HTERT RPE-1 (cell line): ENCODE results near the gene EVC.

Source experiments
- in situ Hi-C: fragments of 300-500 bp; cut with MboI; formaldehyde crosslinking; loops from 4 replicates; pipeline ENCODE4 v1.14.3; 2020; ENCODE audit warnings: low sequenced_read_pairs

The EVC gene

DNA sequence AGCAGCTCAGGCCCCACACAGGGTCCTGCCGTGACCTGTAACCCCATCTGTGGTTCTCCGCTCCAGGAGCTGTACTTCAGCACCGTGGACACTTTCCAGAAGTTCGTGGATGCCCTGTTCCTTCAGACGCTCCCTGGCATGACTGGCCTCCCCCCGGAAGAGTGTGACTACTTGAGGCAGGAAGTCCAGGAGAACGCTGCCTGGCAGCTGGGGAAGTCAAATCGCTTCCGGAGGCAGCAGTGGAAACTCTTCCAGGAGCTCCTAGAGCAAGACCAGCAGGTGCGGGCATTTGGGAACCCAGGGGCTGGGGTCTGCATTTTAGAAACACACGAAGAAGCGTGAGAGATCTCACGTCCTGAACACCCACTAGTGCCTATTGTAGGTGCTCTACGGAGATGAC is 72.5 kb downstream of the EVC start:
- in situ Hi-C loops, result no loop called here

DNA sequence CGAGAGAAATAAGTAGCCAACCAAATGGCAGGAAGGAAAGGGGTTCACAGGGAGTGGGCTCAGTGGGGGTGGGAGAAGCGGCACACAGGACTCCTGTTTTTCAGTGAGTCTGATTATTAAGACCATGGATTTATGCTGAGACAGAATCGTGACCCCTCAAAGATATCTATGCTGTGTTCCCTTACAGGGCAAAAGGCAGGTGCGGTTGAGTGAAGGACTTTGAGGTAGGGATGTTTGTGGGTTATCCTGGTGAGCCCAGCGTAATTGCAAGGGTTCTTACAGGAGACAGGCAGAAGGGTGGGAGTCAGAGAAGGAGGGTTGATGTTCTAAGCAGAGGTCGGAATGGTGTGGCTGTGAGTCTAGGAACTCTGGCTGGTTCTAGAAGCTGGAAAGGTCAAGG is 73.0 kb downstream of the EVC start:
- in situ Hi-C loops, result no loop called here

DNA sequence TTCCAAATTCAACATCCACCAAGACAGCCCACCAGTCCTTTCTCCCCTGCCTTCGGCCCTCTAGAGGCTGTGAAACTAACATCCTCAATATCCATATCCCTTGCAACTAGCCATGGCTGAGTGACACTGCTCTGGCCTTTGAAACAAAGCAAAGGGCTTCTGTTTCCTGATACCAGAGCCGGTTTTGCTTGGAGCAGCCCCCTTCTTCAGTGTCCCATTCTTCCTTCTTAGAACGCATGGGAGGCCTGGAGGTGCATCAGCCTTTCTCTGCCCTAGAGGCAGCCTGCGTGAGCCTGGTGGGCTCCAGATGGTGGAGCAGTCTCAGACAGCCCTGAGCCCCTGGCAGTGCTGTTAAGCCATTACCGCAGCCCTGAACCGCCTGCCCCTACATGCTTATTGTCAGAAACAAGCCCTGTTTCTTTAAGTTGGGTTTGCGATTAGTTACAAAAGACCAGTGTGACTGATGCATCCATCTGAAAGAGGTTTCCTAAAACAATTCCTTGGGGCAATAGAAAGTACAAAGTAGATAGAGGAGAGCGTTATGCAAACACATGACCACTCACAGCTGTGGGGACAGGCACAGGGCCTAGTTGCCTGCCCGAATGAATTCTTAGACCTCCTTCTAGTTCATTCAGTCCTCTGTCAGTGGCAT is 74.1 kb downstream of the EVC start:
- in situ Hi-C loops, result no loop called here

DNA sequence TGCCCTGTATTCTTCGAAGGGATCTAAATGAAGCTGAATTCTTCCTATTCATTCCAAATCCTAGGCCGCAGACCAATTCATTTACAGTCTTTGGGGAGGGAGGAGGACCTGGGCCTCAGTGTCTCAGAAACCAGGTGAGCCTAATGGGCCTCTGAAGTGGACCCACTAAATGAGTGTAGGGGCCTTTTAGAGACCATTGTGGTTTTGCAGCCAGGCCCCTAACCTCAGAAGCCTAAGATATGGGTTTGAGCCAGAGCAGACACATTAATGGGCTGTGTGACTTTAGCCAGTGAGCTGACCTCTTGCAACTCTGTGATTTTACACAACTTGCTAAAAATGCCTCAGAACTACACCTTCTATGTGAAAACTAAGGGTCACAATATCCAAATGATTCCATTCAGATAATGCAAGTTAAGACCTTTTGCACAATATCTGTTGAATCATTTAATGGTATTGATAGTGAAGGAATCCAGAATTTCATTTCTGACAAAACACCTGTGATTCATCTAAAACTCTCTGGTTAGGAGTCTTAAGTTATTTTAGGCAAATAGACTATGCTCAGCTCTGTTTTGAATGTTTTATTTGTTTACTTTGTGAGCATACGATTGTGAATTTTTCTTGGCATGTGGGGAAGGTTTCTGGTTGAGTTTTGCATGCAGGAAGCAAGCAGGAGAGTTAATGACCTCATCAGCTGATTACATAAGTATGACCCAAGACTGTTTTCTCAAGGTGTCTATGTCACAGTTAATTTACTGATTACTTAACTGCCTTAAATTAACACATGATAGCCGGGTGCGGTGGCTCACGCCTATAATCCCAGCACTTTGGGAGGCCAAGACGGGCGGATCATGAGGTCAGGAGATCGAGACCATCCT is 75.0 kb downstream of the EVC start:
- in situ Hi-C loops, result no loop called here

DNA sequence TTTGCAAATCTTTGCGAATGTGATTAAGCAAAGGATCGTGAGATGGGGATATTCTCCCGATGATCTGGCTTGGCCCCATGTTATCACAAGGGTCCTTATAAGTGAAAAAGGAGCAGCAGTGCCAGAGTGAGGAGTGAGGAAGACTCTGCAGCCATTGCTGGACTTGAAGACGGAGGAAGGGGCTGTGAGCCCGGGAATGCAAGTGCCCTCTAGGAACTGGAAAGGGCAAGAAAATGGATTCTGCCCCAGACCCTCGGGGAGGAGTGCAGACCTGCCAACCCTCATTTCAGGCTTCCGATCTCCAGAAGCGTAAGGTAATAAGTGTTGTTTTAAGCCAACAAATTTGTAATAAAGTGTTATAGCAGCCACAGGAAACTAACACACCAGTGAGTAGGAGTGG is 76.3 kb downstream of the EVC start:
- in situ Hi-C loops, result no loop called here

DNA sequence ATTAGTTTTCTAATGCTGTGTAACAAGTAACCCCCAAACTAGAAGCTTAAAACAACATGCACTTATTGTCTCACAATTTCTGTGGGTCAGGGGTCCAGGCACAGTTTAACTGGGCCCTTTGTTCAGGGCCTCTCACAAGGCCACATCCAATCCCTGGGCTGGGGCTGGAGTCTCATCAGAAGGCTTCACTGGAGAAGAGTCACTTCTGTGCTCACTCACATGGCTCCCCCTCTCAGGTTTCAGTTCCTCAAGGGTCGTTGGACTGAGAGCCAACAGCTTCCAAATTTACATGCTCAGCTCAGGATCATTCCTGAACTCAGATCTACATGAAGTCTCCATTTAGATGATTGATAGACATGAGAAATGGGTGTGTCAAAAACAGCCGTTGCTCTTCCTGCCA is 77.1 kb downstream of the EVC start:
- in situ Hi-C loops, result no loop called here

DNA sequence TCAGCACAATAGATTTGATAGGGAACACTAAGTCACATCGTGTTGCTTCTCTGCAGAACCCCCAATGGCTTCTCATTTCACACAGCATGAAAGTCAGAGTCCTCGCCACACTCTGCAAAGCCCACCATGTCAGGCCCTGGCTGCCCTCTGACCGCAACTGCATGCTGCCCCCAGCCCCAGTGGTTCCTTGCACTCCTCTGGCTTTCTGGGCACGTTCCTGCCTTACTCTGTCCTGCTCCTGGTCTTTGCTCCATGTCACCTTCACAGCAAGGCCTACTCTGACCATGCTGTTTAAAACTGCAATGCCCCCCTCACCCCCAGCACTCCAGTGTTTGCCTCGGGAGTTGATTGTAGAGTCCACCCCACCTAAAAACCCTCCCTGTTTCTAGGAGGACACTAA is 78.1 kb downstream of the EVC start:
- in situ Hi-C loops, result no loop called here

DNA sequence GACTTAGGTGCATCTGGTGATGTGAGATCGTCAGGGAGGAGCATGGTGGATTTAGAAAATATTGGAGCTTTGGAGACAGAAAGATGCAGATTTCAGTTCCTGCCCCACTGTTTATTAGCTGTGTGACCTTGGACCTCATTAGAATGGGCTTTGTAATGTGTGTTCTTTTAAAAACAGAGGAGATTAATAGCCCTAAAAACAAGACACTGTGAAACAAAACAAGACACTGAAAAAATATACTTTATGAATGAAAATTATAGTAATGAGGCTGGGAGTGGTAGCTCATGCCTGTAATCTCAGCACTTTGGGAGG is 79.5 kb downstream of the EVC start:
- in situ Hi-C loops, result no loop called here

DNA sequence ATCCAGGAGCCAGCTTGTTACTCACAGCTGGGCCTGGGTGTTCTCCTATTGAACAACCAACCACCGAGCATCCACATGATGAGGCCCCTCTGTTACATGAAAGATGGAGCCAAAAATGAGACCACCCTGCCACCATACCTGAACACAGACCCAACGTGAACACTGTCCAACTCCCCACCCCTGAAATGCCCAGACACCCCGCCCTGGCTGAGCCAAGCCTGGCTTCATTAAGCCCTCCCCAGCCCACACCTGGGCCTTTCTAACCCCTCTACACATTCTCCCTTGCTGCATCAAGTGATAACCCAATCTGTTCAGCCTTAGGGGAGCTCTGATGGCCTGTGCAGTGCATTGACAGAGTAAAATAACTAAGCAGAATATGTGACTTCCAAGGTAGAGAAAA is 80.7 kb downstream of the EVC start:
- in situ Hi-C loops, result no loop called here

DNA sequence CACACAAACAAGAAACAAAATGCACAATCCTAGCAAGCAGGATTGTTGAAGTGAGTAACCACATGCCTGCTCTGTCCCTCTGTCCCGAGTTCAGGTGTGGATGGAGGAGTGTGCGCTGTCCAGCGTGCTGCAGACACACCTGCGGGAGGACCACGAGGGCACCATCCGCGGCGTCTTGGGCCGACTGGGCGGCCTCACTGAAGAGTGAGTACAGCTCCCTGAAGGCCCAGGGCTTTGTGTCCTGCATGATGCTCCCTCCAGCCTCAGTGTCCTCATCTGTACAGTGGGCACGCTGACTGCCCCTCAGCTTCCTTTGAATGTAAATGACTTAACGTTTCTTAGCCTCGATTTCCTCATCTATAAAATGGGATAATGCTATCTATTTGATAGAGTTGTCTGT is 82.5 kb downstream of the EVC start:
- in situ Hi-C loops, result no loop called here

DNA sequence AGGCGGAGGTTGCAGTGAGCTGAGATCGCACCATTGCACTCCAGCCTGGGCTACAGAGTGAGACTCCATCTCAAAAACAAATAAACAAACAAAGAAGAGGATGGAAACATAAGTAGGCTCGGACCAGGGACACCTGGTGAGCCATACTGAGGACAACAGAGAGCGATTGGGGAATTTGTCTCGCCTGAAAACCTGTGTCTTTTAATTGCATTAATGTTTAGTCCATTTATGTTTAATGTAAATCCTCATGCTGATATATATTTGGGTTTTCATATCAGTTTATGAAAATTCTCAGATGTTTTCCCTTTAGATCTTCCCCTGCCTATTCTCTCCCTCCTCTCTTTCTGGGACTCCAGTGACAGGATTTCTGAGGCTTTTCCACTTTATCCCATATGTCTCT is 84.6 kb downstream of the EVC start:
- in situ Hi-C loops, result no loop called here

DNA sequence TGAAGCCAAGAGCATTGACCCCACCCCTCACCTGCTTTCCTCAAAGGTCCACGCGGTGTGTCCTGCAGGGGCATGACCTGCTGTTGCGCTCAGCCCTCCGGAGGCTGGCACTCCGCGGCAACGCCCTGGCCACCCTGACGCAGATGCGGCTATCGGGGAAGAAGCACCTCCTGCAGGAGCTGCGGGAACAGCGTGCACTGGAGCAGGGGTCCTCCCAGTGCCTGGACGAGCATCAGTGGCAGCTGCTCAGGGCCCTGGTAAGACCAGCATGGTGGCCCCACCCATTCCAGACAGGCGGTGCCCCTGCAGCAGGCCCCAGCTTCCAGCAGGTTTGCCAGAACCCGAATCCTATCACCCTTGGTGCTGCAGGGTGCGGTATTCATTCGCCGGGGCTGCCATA is 86.0 kb downstream of the EVC start:
- in situ Hi-C loops, result no loop called here

DNA sequence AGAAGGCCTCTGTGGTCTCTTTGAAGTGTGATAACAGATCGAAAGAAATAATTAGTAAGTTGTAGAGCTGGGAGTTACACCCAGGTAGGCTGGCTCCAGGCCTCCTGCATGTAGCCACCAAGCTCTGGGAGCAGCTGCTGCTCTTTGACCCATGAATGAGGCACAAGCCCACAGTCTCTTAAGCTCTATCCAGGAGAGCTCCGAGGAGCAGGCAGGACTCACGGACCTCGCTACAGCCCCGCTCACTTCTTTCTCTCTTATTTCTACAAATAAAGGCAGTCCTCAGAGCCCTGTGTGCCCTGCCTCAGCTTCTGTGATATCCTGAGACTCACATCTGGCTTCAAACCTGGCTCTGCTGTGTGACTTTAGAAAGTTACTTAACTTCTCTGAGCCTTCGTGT is 86.9 kb downstream of the EVC start:
- in situ Hi-C loops, result no loop called here

DNA sequence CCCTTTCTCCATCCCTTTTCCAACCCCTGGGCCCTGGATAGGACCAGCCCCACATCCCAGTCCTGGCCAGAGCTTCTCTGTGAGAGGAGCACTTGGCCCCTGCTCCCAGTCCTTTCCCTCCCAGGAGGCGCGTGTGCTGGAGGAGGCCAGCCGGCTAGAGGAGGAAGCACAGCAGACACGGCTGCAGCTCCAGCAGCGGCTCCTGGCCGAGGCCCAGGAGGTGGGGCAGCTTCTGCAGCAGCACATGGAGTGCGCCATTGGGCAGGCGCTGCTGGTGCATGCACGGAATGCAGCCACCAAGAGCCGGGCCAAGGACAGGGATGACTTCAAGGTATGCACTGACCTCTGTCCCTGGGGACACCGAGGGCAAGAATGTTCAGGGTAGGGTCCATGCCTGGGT is 87.5 kb downstream of the EVC start:
- in situ Hi-C loops, result no loop called here

DNA sequence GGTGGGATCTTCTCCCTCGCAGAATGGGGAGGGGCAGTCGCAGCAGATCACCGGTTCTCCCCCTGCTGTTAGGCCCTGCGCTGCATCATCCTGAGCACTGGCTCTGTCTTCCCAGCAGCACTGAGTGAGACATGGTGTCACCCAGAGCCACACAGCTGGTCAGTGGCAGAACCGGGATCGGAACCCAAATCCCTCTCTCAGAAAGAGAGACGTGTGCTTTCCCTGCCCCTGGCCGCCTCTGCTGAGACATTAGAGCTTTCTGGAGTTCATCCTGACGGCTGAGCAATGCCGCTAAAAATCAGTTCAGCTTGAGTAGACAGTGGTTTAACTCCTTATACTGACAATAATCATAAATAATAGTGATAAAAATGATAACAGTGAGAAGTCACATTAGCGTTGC is 87.9 kb downstream of the EVC start:
- in situ Hi-C loops, result no loop called here

DNA sequence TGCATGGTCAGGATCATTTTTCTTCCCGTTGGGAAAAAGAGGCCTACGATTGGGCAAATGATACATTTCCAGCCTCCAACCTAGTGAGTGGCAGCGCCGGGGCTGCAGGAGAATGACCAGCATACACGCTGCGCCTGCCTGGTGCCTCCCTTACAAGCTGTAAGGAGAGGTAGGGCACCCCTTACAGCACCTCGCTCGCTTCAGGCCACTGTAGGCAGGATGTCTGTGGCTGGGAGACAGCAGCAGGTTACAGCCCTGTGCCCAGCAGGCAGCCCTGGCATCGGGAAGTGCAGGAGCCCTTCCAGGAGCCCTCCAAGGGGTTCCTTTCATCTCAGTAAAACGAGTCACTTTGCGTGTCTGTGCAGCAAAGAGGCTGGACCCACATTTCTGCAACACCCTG is 88.4 kb downstream of the EVC start:
- in situ Hi-C loops, result no loop called here

DNA sequence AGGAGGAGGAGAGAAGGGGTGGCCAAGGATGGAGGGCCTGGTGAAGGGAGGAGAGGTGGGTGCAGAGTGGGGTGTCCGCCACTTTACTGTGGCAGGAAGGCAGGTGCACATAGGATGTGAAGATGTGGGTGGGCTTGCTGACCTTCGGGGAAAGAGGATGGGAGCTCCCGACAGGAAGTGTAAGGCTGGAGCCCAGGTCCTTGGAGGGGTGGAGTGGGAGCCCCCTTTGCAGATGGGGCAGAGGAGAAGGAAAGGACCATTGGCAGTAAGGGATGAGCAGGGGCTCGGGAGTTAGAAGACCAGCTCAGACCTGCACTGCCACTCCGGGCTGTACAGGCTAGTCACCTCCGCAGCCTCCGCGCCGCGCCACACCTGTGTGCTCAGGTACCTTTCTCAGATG is 89.5 kb downstream of the EVC start:
- in situ Hi-C loops, result no loop called here

DNA sequence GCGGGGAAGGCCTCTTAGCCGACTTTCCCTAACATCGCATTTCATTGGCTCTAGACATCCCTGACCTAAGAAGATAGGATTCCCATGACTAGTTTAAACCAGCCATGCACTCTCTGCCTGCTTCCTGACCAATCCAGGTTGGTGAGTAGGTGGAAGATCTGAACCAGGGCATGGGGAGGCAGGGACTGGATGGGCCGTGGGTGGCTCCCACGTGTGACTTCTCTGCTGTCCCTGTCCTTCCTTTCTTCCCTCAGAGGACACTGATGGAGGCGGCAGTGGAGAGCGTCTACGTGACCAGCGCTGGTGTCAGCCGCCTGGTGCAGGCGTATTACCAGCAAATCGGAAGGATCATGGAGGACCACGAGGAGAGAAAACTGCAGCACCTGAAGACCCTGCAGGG is 90.7 kb downstream of the EVC start:
- in situ Hi-C loops, result no loop called here

DNA sequence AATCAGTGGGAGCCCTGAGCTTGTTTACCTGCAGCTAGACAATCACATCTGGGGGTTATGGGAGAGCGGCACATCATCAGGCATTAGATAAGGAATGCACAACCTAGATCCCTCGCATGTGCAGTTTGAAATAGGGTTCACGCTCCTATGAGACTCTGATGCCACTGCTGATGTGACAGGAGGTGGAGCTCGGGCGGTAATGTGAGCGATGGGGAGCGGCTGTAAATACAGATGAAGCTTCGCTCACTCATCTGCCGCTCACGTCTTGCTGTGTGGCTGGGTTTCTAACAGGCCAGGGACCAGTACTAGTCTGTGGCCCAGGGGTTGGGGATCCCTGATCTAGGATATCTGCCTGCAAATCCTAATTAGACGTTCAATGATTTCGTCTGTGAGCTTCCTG is 91.6 kb downstream of the EVC start:
- in situ Hi-C loops, result no loop called here

DNA sequence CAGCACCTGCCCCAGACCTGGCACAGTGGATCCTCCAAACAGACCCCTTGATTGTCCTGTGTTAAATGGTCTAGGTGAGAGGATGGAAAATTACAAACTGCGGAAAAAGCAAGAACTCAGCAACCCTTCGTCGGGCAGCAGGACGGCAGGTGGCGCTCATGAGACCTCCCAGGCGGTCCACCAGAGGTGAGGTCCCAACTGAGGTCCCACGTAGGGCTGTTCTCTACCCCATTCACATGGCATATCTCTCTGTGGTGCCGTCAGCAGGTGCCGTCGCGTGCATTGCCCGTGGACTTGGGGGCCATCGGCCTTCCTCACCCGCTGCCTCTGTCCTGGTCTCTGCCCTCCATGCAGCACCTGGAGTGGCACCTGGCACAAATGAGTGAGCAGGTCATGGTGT is 93.7 kb downstream of the EVC start:
- in situ Hi-C loops, result no loop called here

DNA sequence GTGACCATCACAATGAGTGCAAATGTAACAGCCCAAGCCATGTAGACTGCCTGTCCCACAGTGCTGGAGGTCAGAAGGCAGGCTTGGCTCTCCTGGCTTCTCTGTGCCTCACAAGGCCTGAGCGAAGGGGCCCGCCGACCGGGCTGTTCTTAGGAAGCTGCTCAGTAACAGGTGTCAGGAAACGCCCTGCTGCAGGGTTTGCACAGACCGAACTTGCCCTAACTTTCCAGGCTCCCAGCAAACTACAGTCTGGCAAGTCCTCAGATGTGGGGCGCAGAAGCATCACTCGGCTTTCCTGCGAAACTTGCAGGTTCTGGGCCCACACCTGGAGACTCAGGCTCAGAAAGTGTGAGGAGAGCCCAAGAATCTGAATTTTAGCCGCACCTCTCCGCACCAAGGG is 94.3 kb downstream of the EVC start:
- in situ Hi-C loops, result no loop called here

DNA sequence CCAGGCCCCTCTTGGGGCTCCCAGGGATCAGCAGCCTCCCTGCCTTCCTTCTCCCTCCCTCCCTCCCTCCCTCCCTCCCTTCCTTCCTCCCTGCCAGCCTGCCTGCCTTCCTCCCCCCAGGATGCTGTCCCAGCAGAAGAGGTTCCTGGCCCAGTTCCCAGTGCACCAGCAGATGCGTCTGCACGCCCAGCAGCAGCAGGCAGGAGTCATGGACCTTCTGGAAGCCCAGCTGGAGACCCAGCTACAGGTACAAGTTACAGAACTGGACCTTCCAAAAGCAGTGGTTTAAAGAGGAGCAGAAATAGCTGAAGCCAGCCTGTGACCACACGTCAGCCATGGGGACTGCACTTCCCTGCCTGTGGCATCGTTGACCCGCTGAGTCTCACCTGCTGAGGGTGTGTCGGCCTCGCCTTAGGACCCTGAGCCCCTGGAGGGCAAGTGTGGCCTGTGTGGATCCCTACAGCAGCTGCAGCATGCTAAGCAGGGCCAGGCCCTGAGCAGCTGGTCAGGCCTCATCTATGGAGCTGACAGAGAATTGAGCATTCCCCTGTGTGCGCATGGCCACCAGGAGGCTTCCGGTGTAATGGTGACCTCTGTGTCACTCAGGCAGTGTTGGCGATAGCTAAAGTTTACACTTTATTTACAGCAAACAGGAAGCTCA is 97.2 kb downstream of the EVC start:
- in situ Hi-C loops, result no loop called here
